ENCODE data around the gene TRAPPC3.
"Not testable (repeated sequence)": the region's sequence is repeated elsewhere in the genome, so short reads cannot be mapped to it uniquely, and the experiment has no call there.

TRAPPC3 gene

GRCh38 chr1:36166136-36166535 lies 16.9 kb upstream of the TRAPPC3 start:
- no peak for DNase-seq (ENCODE audit: low read depth)

- no peak for DNase-seq (ENCODE audit: low read depth)
Measured at GRCh38 chr1:36165145-36165544, 15.9 kb upstream of the TRAPPC3 start.

GRCh38 chr1:36164361-36164760 lies 15.1 kb upstream of the TRAPPC3 start:
- DNase-seq (ENCODE audit: low read depth): no peak

GRCh38 chr1:36163426-36163825 lies 14.1 kb upstream of the TRAPPC3 start:
- no peak for DNase-seq (ENCODE audit: low read depth)

GRCh38 chr1:36162680-36163239 lies 13.5 kb upstream of the TRAPPC3 start:
- DNase-seq (ENCODE audit: low read depth): no peak

- DNase-seq (ENCODE audit: low read depth): no peak
Measured at GRCh38 chr1:36161641-36162531, 12.6 kb upstream of the TRAPPC3 start.

GRCh38 chr1:36160949-36161485 lies 11.7 kb upstream of the TRAPPC3 start:
- DNase-seq (ENCODE audit: low read depth): no peak

GRCh38 chr1:36160388-36160948 lies 11.2 kb upstream of the TRAPPC3 start:
- DNase-seq (ENCODE audit: low read depth): no peak

GRCh38 chr1:36159614-36160387 lies 10.5 kb upstream of the TRAPPC3 start:
- DNase-seq (ENCODE audit: low read depth): no peak

GRCh38 chr1:36158827-36159252 lies 9.6 kb upstream of the TRAPPC3 start:
- not testable (repeated sequence) for DNase-seq (ENCODE audit: low read depth)

- no peak for DNase-seq (ENCODE audit: low read depth)
Measured at GRCh38 chr1:36157973-36158826, 8.9 kb upstream of the TRAPPC3 start.

- DNase-seq (ENCODE audit: low read depth): no peak
Measured at GRCh38 chr1:36157115-36157903, 8.0 kb upstream of the TRAPPC3 start.

- no peak for DNase-seq (ENCODE audit: low read depth)
Measured at GRCh38 chr1:36156329-36157114, 7.2 kb upstream of the TRAPPC3 start.

- DNase-seq (ENCODE audit: low read depth): peak; percentile 71
Measured at GRCh38 chr1:36155408-36156328, 6.4 kb upstream of the TRAPPC3 start, which contains the start of gene MAP7D1. TSS of gene MAP7D1 (plus strand) at chr1:36156160. CDS start at chr1:36156418, 258 bp downstream.

- DNase-seq (ENCODE audit: low read depth): no peak
Measured at GRCh38 chr1:36154765-36155407, 5.6 kb upstream of the TRAPPC3 start.

- no peak for DNase-seq (ENCODE audit: low read depth)
Measured at GRCh38 chr1:36154335-36154734, 5.0 kb upstream of the TRAPPC3 start.

GRCh38 chr1:36153476-36153875 lies 4.2 kb upstream of the TRAPPC3 start:
- DNase-seq (ENCODE audit: low read depth): no peak

GRCh38 chr1:36151845-36152203 lies 2.5 kb upstream of the TRAPPC3 start:
- no peak for DNase-seq (ENCODE audit: low read depth)
